22Rv1 (cell line): ENCODE measurements around the gene CACNG5.

Source experiments
- H3K27ac ChIP-seq: fragments of 450-650 bp; 2 replicates; pipeline ENCODE4 v1.5.1; 2017
- ZFX ChIP-seq: fragments of 450-650 bp; IDR thresholded peaks from 2 replicates; pipeline ENCODE4 v1.6.1; 2017; ENCODE audit warnings: antibody characterized with exemption, borderline replicate concordance
- TF ChIP-seq, protein P1 (sequence below): fragments of 450-650 bp; IDR thresholded peaks from 2 replicates; pipeline ENCODE4 v1.5.1; 2017; ENCODE audit warnings: mild to moderate bottlenecking

CACNG5 gene

DNA sequence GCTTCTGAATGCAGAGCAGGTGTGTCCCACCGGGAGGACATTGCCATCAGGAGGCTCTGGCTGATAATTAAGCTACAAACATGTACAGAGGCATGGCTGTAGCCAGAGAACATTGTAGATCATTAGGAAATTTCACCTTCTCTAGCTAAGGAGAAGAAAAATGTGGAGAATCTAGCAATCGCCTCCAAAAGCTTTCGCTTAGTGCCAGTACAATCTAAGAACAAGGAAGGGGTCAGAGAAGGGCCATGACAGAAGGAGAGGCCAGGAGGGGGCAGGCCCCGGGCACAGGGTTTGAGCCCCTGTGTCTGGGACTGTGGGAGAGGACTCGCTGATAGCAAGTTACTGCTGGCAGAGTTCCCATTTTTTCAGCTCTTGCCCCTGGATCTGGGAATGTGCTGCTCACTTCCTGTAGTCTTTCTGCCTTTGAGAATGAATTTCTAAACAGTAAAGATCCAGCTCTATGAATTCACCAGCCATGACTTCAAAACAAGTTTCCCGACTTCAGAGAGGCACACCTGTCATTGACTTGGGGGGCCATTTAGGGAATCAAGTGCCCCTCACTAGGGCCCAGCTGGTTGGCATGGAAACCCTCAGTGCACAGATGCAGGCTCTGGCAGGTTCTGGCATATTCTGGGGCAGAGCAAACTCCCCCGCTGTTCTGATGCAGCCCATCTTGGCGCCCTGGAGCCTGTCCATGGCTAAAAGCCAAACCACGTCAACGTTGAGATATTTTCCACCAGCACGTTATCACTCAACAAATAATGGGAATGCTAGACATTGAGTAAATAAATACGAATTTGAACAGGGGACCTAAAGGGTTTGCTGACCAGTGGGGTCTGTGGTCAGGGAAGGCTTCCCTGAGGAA is 70.1 kb downstream of the CACNG5 start:
- TF ChIP-seq, protein P1, sequence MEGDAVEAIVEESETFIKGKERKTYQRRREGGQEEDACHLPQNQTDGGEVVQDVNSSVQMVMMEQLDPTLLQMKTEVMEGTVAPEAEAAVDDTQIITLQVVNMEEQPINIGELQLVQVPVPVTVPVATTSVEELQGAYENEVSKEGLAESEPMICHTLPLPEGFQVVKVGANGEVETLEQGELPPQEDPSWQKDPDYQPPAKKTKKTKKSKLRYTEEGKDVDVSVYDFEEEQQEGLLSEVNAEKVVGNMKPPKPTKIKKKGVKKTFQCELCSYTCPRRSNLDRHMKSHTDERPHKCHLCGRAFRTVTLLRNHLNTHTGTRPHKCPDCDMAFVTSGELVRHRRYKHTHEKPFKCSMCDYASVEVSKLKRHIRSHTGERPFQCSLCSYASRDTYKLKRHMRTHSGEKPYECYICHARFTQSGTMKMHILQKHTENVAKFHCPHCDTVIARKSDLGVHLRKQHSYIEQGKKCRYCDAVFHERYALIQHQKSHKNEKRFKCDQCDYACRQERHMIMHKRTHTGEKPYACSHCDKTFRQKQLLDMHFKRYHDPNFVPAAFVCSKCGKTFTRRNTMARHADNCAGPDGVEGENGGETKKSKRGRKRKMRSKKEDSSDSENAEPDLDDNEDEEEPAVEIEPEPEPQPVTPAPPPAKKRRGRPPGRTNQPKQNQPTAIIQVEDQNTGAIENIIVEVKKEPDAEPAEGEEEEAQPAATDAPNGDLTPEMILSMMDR, result no peak
- TF ChIP-seq ZFX, result no peak
- no peak overlapping the region for H3K27ac ChIP-seq

DNA sequence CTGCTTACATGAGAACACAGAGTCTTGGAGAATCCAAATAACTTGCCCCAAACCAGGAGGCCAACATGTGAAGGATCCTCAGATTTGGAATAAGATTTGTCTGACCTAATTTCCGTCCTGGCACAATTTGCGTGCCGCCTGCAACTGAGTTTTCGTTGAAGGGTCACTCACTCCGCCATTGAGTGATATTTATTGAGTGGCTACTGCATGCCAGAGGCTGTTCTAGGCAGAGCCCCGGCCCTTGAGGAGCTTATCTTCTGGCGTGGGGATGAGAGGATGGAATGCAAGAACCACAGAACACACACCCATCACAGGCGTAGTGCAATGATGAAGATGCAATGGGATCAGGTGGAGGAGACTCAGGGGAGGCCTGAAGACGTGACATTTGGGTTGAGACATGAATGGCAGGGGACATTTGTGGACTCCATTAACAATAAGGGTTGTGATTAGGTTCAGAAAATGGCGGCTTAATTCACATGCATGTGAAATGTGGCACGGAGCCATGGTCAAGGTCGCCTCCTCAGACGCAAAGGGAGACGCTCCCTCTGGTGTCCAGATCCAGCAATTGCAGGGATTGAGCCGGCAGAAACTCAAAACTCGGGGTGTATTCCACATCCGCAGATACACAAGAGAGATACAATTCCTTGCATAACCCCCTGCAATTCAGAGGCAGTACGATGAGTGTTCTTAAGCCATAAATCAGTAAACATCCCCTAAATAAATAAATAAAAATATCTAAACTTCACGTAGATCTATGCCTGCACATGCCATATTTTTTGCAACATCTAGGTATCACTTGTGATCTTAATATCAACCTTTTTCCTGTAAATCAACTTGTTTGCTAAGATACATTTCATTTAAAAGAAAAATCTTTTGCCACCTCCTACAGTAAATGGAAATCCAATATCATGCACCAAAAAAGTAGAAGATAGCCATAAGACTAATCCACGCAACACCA is 71.7 kb downstream of the CACNG5 start:
- H3K27ac ChIP-seq, result no peak overlapping the region
- TF ChIP-seq, protein P1, result peak; percentile 92
- no peak for TF ChIP-seq ZFX

- TF ChIP-seq, protein P1, result no peak
- TF ChIP-seq ZFX, result no peak
- H3K27ac ChIP-seq, result no peak overlapping the region
These were observed 75.0 kb downstream of the CACNG5 start for GRCh38 chr17:66909804-66910373.

DNA sequence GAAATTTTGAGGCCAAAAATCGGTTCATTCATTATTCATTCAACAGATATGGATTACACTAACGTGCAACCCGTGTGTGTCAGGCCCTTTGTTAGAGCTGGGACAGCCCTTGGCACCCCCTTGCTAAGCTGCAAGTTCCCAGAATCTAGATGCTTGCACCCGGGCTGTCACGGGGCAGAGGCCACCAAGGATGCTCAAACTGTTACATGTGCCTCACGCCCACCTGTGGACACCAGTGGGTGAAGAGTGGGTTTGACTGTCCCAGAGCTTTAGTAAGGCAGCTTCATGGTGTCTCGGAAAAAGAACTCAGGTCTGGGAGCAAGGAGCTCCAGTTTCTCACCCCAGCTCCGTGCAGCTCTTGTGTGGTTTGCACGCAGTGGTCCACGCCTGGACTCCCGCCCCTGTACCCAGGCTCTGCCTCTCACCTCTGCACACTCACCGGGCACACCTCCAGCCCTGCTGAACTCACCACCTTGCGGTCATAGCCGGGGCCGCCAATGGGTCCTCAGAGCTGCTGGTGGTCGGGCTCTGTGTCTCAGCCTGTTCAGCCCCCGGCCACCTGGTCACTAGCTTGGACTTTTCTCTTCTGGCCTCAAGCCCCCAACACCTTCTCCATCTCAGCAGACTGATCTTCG is 75.9 kb downstream of the CACNG5 start:
- H3K27ac ChIP-seq, result no peak overlapping the region
- TF ChIP-seq ZFX, result no peak
- TF ChIP-seq, protein P1, result no peak

- H3K27ac ChIP-seq, result no peak overlapping the region
- TF ChIP-seq ZFX, result no peak
- TF ChIP-seq, protein P1, result peak; percentile 22
These were observed 80.3 kb downstream of the CACNG5 start for GRCh38 chr17:66915204-66915611.

GRCh38 chr17:66915792-66916191 is 80.9 kb downstream of the CACNG5 start:
- H3K27ac ChIP-seq, result no peak overlapping the region
- TF ChIP-seq ZFX, result no peak
- TF ChIP-seq, protein P1, result no peak
